AG08396 (cell line): ENCODE results near the gene SYMPK.

Experiments used
- DNase-seq: peaks from one replicate; pipeline ENCODE4 v3.0.0; 2012; ENCODE audit warnings: low spot score, mixed read lengths

SYMPK gene

GRCh38 chr19:45825263-45825605 is 37.7 kb downstream of the SYMPK start:
- DNase-seq, result no peak

DNA sequence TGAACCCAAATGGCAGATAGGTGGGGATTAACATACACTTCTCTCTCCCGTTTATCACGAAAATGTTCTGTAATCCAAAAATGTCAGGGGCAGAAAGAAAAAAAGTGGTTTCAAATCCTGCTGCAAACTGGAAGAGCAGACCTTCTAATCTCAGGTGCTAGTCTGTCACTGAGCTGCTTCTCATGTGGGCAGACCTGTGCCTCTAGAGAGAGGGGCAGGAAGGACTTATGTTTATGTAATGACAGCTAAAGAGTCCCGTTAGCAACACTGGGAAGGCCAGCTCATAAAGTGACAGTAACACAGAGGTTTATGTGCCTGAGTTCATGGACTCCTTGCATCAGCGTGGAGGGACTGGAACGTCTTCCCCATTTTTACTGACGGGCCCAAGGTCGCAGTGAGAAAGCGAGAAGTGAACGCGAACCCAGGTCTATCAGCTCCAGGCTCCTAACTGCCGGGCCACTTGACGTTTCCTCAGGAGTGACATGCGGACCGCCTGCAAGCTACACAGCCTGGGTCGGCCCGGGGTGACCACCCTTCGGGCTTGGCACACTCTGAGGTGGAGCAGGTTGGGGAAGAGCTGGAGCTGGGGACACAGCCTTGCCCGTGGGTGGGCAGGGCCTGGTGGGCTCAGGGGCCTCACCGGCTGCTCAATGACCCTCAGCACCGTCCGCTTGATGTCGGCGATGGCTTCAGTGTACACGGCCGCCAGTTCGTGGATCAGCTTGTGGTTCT is 38.2 kb downstream of the SYMPK start:
- no peak for DNase-seq

GRCh38 chr19:45824041-45824471 is 38.9 kb downstream of the SYMPK start:
- DNase-seq, result no peak

DNA sequence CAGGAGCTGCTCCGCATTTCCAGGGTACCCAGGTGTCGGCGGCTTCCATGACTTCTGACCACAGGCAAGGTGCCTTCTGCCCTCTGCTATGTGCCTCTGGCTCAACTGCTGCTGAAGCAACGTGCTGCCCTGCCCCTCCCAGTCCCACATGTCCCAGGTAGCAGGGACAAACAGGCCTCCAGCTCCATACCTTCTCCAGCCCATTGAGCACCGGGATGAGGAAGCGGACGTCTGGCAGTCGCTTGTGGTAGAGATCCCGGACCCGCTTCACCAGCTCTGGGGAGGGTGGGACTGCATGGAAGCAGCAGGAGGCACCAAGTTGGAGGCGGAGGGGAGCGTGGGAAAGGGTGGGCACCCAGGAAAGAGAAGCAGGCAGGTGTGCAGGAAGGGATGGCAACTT is 39.8 kb downstream of the SYMPK start:
- DNase-seq, result no peak

DNA sequence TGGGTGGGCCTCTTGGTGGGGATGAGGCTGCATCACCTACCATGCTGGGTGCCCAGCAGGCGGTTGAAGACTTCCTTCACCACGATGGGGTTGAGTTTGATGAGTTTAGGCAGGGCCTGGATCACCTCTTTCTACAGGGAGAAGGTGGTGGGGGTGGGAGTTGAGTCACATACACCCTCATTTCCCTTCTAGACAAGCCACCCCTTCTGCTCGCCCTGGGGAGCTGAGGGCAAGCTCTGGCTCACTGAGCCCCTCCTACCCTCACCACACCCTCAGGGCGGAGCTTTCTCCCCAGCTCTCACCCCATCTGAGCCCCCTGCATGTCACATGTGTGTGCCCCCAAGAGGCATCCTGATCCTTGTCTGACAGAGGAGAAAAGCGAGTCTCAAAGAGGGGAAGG is 40.2 kb downstream of the SYMPK start:
- no peak for DNase-seq

- DNase-seq, result no peak
Observed at GRCh38 chr19:45821570-45821969, 41.4 kb downstream of the SYMPK start.

DNA sequence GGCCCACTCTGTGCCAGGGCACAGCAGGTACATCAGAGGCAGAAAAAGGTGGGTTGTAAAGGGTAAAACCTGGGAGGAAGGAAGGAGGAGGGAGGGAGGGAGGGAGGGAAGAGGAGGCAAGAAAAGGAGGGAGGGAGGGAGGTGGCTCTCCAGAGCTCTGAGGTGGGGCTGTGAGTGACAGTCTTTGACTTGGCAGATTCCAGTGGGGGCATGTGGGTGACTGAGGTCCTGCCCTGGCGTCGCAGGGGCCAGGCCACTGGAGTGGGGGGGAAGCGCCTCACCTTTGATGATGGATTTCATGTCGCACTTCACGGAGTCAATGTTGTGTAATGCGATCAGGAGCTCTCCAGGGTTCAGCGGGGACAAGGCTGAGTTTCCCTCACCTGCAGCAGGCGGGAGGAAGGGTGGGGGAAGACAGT is 41.8 kb downstream of the SYMPK start:
- no peak for DNase-seq

- no peak for DNase-seq
Observed at GRCh38 chr19:45820413-45821102, 42.4 kb downstream of the SYMPK start.

DNA sequence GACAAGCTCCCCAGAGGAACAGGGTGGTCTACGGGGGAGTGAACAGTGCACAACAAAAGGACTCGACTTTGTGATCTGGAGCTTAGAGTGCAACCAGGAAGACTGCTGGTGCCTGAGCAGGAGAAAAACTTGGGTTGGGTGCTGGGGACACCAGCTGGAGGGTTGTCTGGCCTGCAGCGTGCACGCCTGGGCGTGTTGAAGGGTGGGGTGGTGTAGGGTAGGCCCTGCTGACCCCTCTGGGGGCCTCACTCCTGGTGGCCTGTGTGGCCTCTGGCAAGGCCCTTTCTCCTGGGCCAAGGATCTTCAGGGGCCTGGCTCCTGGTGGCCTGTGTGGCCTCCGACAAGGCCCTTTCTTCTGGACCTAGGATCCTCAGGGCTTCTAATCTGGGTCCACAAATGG is 43.2 kb downstream of the SYMPK start:
- DNase-seq, result no peak

- DNase-seq, result no peak
Observed at GRCh38 chr19:45817725-45818301, 45.1 kb downstream of the SYMPK start.

DNA sequence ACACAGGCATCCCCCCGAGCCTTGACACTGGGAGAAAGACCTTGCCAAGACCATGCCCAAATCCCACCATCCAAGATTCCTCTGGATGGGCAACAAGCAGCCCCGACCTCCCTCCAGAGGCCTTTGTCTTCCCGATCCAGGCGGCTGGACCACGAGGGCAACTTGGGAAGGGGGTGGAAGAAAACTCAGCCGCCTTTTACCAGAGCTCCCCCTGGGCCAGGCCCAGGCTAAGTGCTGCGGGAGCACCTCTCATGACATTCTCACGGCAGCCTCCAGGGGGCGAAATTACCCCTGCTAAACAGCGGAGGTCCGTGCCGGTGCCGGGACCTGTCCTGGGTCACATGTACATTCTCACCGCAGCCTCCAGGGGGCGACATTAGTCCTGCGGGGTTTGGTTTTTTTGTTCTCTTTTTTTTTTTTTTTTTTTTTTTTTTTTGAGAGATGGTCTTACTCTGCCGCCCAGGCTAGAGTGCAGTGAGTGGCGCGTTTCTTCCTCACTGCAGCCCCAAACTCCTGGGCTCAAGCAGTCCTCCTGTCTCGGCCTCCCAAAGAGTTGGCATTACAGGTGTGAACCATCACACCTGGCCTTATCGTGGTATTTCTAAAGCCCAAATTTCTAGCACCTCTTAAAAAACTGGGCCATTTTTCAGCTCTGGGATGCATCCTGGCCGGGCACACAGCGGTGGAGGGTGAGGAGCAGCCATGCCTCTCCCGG is 45.8 kb downstream of the SYMPK start:
- DNase-seq, result peak; percentile 98

DNA sequence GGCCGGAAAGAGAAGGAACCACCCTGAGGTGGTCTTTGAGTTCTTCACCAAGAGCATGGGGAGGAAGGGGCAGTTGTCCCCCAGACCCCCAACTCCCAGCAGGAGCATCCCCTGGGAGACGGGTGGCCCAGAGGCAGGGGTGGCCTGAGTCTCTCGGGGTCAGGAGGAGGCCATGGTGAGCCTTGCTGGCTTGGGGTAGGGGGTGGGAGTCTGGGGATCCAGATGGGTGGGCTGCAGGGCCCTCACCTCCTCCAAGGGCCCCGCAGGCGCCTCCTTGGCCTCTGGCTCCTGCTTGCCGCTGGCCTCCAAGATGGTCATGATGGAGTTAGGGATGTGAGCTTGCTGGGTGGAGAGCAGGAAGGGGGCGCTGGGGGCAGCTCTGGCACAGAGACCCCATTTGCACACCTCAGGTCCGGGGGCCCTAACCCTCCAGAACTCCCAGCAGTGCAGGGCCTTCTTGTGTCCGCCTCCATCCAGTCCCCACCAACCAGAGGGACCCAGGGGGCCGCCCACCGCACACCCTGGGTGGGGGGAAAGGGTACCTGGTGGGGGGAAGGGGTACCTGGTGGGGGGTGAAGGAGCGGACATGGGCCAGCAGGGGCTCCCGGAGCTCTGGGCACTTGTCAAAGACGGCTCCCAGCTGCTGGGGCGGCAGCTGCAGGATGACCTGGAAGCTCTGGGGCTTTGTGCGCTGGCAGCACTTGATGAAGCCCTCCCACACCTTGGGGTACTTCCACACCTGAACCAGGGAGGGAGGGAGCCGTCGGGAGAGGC is 46.5 kb downstream of the SYMPK start:
- no peak for DNase-seq

- DNase-seq, result no peak
Observed at GRCh38 chr19:45815481-45816216, 47.3 kb downstream of the SYMPK start.

GRCh38 chr19:45814851-45815480 is 48.0 kb downstream of the SYMPK start, which contains the start of gene RSPH6A:
Gene RSPH6A, minus strand, starts transcription at chr19:45815308. Its CDS starts 132 bp downstream, at chr19:45815176.
- no peak for DNase-seq

GRCh38 chr19:45814166-45814780 is 48.7 kb downstream of the SYMPK start:
- no peak for DNase-seq

DNA sequence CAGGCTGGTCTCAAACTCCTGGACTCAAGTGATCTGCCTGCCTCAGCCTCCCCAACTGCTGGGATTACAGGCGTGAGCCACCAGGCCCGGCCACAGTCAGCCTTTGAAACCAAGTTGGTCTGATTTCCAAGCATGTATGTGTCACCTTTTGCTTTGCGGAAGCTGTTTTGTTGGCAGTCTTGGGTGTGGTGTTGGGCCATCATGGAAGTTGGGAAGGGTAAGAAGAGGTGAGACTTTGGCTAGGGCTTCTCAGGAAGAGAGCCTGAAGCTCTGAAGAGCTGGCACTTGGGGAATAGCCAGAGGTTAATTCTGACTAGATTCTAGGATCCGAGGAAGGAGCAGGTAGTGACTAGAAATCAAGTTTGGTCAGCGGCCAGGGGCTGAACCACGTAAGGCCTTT is 50.6 kb downstream of the SYMPK start:
- no peak for DNase-seq

DNA sequence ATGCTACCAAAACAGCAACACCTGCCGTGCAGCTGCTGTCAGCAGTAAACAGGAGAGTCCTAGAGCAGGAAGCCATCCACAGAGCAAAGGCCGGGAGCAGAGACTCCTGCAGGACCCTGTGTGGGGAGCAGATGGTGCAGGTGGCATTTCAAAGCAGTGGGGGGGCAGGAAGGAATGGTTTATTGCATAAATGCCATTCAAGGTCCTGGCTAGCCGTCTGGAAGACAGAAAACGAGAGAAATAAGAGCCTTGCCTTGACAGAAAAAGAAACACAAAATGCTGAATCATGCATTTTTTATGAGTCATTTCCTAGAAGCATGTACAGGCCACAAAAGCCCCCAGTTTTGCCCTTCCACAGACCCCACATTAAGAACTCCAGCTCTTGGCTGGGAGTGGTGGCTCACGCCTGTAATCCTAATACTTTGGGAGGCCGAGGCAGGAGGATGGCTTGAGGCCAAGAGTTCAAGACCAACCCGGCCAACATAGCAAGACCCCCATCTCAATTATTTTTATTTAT is 53.2 kb downstream of the SYMPK start:
- no peak for DNase-seq

DNA sequence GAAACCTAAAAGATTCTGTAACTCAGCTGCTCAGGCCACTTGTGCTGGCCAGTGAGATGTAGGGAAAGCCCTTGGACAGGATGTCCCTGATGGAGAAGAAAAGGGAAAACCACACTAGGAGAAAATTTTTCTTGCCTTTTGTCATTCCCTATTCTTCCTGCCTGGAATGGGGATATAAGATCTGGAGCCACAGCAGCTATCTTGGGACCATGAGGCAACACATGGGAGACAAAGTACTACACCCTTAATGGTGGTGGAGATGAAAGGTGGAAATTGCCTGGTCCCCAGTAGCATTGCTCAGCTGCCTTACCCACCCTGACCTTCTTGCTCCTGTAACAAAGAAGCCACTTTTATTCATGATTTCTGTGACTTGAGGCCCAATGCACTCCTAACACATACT is 57.2 kb downstream of the SYMPK start:
- no peak for DNase-seq

- no peak for DNase-seq
Observed at GRCh38 chr19:45804959-45805230, 58.1 kb downstream of the SYMPK start.
